HepG2 (cell line): ENCODE data around the gene HLA-DMB. TPM values are rescaled to one million over a fixed set of nuclear protein-coding genes. Genes with fewer than 3 reads are reported as not detected.

Experiments
- ATF5 ChIP-seq: sonication (generic); formaldehyde crosslinking; IDR thresholded peaks from 2 replicates; pipeline ENCODE4 v1.4.0; 2020; ENCODE audit warnings: mild to moderate bottlenecking, low read depth, missing genetic modification reagents
- ATF6 ChIP-seq: sonication (generic); formaldehyde crosslinking; conservative IDR thresholded peaks from 2 replicates; pipeline ENCODE4 v1.4.0; 2020; ENCODE audit warnings: missing genetic modification reagents
- CEBPB ChIP-seq: IDR thresholded peaks from 2 replicates; pipeline ENCODE4 v1.6.1; 2011; ENCODE audit warnings: low read depth, low read length, improper control_type of control experiment, borderline replicate concordance
- FIP1L1 ChIP-seq: fragments of 200-400 bp; formaldehyde crosslinking; IDR thresholded peaks from 2 replicates; pipeline ENCODE4 v1.6.1; 2018; ENCODE audit warnings: low read depth, mild to moderate bottlenecking, low read length, moderate library complexity, borderline replicate concordance; ENCODE audit not compliant: insufficient read depth
- GTF3A ChIP-seq: sonication (generic); formaldehyde crosslinking; conservative IDR thresholded peaks from 2 replicates; pipeline ENCODE4 v1.4.0; 2020; ENCODE audit warnings: mild to moderate bottlenecking, missing genetic modification reagents
- IKZF1 ChIP-seq: fragments of 450-650 bp; IDR thresholded peaks from 2 replicates; pipeline ENCODE4 v1.7.1; 2016
- JDP2 ChIP-seq: sonication (generic); formaldehyde crosslinking; IDR thresholded peaks from 2 replicates; pipeline ENCODE4 v1.8.1; 2022; ENCODE audit warnings: missing genetic modification reagents, borderline replicate concordance
- KDM1A ChIP-seq: IDR thresholded peaks from 2 replicates; pipeline ENCODE4 v1.6.1; 2016; ENCODE audit warnings: missing compliant biosample characterization
- NCOA1 ChIP-seq: sonication (generic); formaldehyde crosslinking; IDR thresholded peaks from 2 replicates; pipeline ENCODE4 v1.9.0; 2021; ENCODE audit warnings: missing genetic modification reagents
- NR2F6 ChIP-seq, 2 experiments: IDR thresholded peaks; 2 replicates each; pipeline ENCODE4 v1.6.1; 2016; ENCODE audit warnings: antibody characterized with exemption in 1 of 2, mild to moderate bottlenecking in 1 of 2
- PRDM4 ChIP-seq: sonication (generic); formaldehyde crosslinking; IDR thresholded peaks from 2 replicates; pipeline ENCODE4 v1.9.0; 2021; ENCODE audit warnings: missing genetic modification reagents, borderline replicate concordance
- SMAD3 ChIP-seq: sonication (generic); formaldehyde crosslinking; IDR thresholded peaks from 2 replicates; pipeline ENCODE4 v1.4.0; 2020; ENCODE audit warnings: missing genetic modification reagents
- SP140L ChIP-seq: sonication (generic); formaldehyde crosslinking; IDR thresholded peaks from 2 replicates; pipeline ENCODE4 v1.4.0; 2020; ENCODE audit warnings: missing genetic modification reagents, borderline replicate concordance
- TAF1 ChIP-seq: sonication (generic); formaldehyde crosslinking; IDR thresholded peaks from 2 replicates; pipeline ENCODE4 v1.4.0; 2020; ENCODE audit warnings: missing genetic modification reagents
- TOPORS ChIP-seq: sonication (generic); formaldehyde crosslinking; IDR thresholded peaks from 2 replicates; pipeline ENCODE4 v1.8.0; 2023; ENCODE audit warnings: mild to moderate bottlenecking, missing genetic modification reagents
- YY1 ChIP-seq: IDR thresholded peaks from 2 replicates; pipeline ENCODE4 v1.6.1; 2011; ENCODE audit warnings: low read length, low read depth, moderate library complexity, mild to moderate bottlenecking; ENCODE audit not compliant: insufficient read depth, insufficient replicate concordance
- ZBTB7A ChIP-seq: sonication (generic); formaldehyde crosslinking; IDR thresholded peaks from 2 replicates; pipeline ENCODE4 v1.8.0; 2022; ENCODE audit warnings: mild to moderate bottlenecking, missing genetic modification reagents
- ZNF350 ChIP-seq: sonication (generic); formaldehyde crosslinking; IDR thresholded peaks from 2 replicates; pipeline ENCODE4 v1.4.0; 2020; ENCODE audit warnings: mild to moderate bottlenecking, low read depth, missing genetic modification reagents, borderline replicate concordance
- ZNF383 ChIP-seq: sonication (generic); formaldehyde crosslinking; IDR thresholded peaks from 2 replicates; pipeline ENCODE4 v1.4.0; 2020; ENCODE audit warnings: missing genetic modification reagents, mild to moderate bottlenecking, borderline replicate concordance
- ZNF432 ChIP-seq: sonication (generic); formaldehyde crosslinking; IDR thresholded peaks from 2 replicates; pipeline ENCODE4 v1.5.0; 2020; ENCODE audit warnings: missing genetic modification reagents, mild to moderate bottlenecking, borderline replicate concordance
- ZNF484 ChIP-seq: sonication (generic); formaldehyde crosslinking; IDR thresholded peaks from 2 replicates; pipeline ENCODE4 v1.5.1; 2020; ENCODE audit warnings: mild to moderate bottlenecking, low read depth, missing genetic modification reagents, borderline replicate concordance
- ZNF556 ChIP-seq: sonication (generic); formaldehyde crosslinking; IDR thresholded peaks from 2 replicates; pipeline ENCODE4 v1.4.0; 2020; ENCODE audit warnings: mild to moderate bottlenecking, missing genetic modification reagents, borderline replicate concordance
- ZNF674 ChIP-seq: sonication (generic); formaldehyde crosslinking; IDR thresholded peaks from 2 replicates; pipeline ENCODE4 v1.5.0; 2020; ENCODE audit warnings: low read depth, mild to moderate bottlenecking, missing genetic modification reagents
- ZNF713 ChIP-seq: sonication (generic); formaldehyde crosslinking; IDR thresholded peaks from 2 replicates; pipeline ENCODE4 v1.4.0; 2020; ENCODE audit warnings: mild to moderate bottlenecking, missing genetic modification reagents
- ZSCAN30 ChIP-seq: sonication (generic); formaldehyde crosslinking; IDR thresholded peaks from 2 replicates; pipeline ENCODE4 v1.5.0; 2020; ENCODE audit warnings: mild to moderate bottlenecking, missing genetic modification reagents
- polyA plus RNA-seq, 8 experiments: library from polyadenylated mRNA; depleted of rRNA in 3 of 8; stranded (reverse) in 7 of 8; unstranded in 1 of 8; fragments of >200 nt; fragmentation: Illumina TruSeq in 4 of 8; extraction: Trizol in 4 of 8; gene quantifications; 2 replicates each; pipeline versions ENCODE4 v1.2.1 to v1.2.3, GENCODE V29; 2011 to 2016; ENCODE audit warnings: low read depth in 4 of 8, missing spikeins in 1 of 8, mixed read lengths in 1 of 8; ENCODE audit not compliant: insufficient read depth in 1 of 8
- total RNA-seq, 5 experiments: library from RNA; depleted of rRNA; stranded (reverse); fragments of >200 nt; fragmentation: Illumina TruSeq; extraction: Trizol; gene quantifications; 2 replicates each; pipeline ENCODE4 v1.2.3, GENCODE V29; 2016; ENCODE audit warnings: low read depth in 1 of 5

The HLA-DMB gene
- total and polyA plus RNA-seq, 2 of the 13 experiments (the other 11 are each of a cell fraction or from before 2014, with no cell fraction given): not detected

- no peak for TF ChIP-seq FIP1L1
- no peak for TF ChIP-seq CEBPB
- TF ChIP-seq KDM1A: no peak
- no peak for TF ChIP-seq TOPORS (CRISPR knock-in tag)
- TF ChIP-seq ZNF350 (CRISPR knock-in tag): no peak
- no peak for TF ChIP-seq NCOA1 (CRISPR knock-in tag)
- TF ChIP-seq PRDM4 (CRISPR knock-in tag): no peak
- TF ChIP-seq TAF1 (CRISPR knock-in tag): no peak
- 0 out of 2 replicates have a peak, but pooled peaks have one; percentile 79 for TF ChIP-seq ZNF674 (CRISPR knock-in tag)
- TF ChIP-seq ZNF713 (CRISPR knock-in tag): no peak
- 0 out of 2 replicates have a peak, but pooled peaks have one; percentile 21 for TF ChIP-seq ATF5 (CRISPR knock-in tag)
- TF ChIP-seq JDP2 (CRISPR knock-in tag): no peak
- TF ChIP-seq SP140L: no peak
- TF ChIP-seq GTF3A (CRISPR knock-in tag): 0 out of 2 replicates have a peak, but pooled peaks have one; percentile 15
- no peak for TF ChIP-seq NR2F6 (IDR thresholded peaks at IDR 0.05)
- no peak for TF ChIP-seq NR2F6 (CRISPR knock-in tag; IDR thresholded peaks at IDR 0.05)
- no peak for TF ChIP-seq ZSCAN30 (CRISPR knock-in tag)
- TF ChIP-seq ATF6 (CRISPR knock-in tag): no peak
- TF ChIP-seq IKZF1: no peak
- TF ChIP-seq ZNF484 (CRISPR knock-in tag): no peak
- no peak for TF ChIP-seq ZBTB7A (CRISPR knock-in tag)
- TF ChIP-seq ZNF432: no peak
- TF ChIP-seq ZNF383 (CRISPR knock-in tag): 0 out of 2 replicates have a peak, but pooled peaks have one; percentile 27
- TF ChIP-seq YY1: no peak
- no peak for TF ChIP-seq SMAD3
- TF ChIP-seq ZNF556 (CRISPR knock-in tag): no peak
Observed at GRCh38 chr6:32971242-32971580, 30.4 kb upstream of the HLA-DMB start (continued).
